IPS-NIHi7 (cell line): Measurements from ENCODE around the gene MPPED1.

Experiments
- DNase-seq: peaks from one replicate; pipeline ENCODE4 v3.0.0; 2012; ENCODE audit warnings: mixed read lengths; ENCODE audit errors: extremely low spot score

Gene MPPED1, protein sequence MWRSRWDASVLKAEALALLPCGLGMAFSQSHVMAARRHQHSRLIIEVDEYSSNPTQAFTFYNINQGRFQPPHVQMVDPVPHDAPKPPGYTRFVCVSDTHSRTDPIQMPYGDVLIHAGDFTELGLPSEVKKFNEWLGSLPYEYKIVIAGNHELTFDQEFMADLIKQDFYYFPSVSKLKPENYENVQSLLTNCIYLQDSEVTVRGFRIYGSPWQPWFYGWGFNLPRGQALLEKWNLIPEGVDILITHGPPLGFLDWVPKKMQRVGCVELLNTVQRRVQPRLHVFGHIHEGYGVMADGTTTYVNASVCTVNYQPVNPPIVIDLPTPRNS

GRCh38 chr22:43411869-43412807, at the start of gene MPPED1:
Gene MPPED1 (plus strand): TSS chr22:43412014. CDS start chr22:43424986, 12,972 bp downstream.
- DNase-seq = peak; percentile 42

DNA sequence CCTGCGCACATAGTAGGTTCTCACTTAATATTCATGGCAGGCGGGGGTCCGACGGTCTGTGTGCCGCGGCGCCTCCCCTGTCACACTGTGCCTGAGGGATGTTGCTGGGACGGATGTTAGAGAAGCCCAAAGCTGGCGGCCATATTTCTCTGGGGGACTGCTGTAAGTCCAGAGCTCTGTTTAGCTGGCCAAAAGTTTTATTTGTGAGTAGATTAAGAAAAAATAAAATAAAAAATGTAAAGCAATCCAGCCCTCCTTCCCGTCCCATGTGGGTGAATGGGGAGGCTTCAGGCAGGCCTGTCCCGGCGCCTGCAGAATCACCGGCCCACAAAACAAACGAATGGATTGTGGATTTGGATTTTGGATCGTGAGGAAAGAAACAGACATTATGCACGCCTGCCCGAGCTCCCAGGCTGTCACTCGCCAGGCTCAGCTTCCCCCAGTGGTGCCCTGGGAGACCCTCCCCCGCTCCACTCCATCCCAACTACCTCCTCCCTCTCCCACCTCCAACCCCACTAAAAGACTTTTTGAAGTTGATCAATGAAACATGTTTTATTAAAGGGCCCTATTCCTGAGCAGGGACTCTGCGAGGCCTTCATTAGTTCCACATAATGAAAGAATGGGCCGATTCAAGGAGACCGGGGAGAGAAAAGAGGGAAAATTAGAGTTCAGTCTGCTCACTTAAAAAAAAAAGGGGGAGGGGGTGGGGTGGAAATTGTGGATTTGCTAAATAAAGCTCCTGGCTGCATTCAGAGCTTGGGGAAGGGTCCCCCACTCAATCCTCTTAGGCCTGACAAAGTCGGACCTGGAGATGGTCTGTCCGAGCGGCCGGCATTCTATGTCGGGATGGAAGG, 48.3 kb upstream of the MPPED1 start:
- no peak for DNase-seq

DNA sequence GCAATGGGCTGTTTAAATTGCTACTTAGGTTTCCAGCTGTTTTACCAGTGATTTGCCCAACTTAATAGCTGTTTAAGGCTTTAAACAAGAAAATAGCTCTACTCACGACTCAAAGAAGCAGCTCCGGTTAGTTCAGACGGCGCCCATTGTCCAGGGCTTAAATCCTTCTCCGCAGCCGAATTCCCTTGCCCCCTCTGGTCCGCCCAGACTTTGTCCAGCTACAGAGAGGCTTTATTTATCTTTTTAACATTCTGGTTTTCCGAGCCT, 47.7 kb upstream of the MPPED1 start:
- DNase-seq = no peak

DNA sequence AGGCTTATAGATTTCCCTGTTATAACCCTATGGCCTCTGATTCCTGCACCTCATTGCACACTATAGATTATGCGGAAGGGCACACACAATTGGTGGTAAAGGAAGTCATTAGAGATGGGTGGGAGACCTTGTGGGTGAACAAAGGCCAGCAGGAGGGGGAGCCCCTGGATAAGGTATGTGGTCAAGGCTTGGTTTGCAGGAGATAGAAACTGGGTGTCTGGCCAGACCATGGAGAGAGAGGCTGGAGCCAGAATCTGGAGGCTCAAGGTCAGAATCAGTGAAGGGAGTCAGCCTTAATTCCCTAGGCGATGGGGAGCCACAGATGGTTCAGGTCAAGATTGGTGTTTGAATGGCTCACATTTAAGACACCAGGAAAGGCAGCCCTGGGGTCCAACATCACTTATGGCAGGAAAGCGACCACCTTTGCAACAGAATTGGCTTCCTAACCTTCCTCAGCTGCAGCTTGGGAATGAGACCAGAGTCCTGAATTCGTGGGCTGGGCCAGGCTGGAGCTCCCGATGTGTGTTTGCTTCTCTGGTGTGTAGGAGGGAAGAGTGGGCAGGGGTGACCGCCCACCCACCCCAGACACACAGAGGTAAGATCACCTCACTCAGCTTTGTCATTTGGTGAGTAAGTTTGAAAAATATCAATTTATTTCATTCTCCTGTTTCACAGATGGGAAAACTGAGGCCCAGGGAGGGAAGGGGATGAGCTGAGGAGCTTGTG, 45.9 kb upstream of the MPPED1 start:
- DNase-seq = no peak

- peak; percentile 54 for DNase-seq
These were observed 41.8 kb upstream of the MPPED1 start for GRCh38 chr22:43370036-43370435.

DNA sequence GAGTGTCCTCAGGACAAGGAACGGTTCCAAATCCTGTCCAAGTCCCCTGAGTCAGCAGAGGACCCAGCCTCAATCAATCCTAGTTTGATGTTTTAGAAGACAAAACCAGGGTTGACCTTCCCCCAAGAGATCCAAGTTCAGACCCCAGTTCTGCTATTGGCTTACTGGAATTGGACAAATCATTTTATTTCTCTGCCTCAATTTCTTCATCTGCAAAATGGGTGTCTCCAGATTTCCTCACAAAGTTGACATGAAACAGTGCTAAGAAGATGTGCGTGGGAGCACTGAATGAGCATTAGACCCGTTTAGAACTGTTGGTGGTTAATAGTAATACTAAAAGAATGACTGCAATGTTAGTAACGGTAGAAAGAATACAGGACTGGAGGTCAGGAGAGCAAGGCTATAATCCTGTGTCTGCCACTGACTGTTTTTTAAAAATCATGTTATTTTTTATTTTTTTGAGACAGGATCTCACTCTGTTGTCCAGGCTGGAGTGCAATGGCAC, 35.8 kb upstream of the MPPED1 start:
- DNase-seq = no peak

GRCh38 chr22:43376765-43377547, 34.9 kb upstream of the MPPED1 start:
- no peak for DNase-seq

- DNase-seq = no peak
These were observed 34.3 kb upstream of the MPPED1 start for GRCh38 chr22:43377548-43377895.

DNA sequence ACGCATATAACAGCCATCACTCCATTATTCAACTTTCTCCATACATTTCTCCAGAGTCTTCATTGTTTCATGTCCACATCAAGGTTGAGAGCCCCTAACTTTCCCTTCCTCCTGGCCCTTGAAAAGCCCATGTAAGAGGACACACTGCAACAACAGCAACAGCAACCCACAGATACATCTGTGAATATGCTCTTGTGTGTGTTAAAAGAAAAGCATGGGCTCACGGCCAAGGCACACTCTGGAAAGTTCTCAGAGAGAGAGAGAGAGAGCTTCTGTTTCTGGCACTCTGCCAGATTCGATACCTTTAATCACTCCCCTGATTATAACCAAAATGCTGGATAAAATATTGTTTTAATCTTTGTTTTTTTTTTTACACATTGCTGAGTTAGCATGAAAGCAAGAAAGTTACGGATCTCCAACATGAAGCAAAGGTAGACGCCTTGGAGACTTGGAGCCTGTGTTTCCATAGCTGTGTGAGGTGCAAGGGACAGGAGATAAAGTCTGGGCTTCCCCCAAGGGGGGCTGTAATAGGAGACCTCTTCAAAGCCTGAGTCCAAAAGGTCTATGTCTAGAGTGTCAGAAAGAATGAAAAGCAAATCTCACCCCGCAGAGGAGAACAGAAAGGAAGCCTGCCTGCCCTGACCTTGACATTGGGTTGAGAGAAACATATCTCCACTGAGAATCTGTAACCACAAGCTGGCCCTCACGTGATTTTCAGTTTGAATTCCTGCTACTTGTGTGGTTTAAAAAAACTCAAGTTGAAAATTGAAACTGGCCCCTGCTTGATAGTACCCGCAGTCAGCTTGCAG, 33.7 kb upstream of the MPPED1 start:
- DNase-seq = no peak

- DNase-seq = no peak
These were observed 30.1 kb upstream of the MPPED1 start for GRCh38 chr22:43381693-43382092.

- DNase-seq = no peak
These were observed 27.0 kb upstream of the MPPED1 start for GRCh38 chr22:43384863-43385262.

- DNase-seq = peak; percentile 95
These were observed 25.8 kb upstream of the MPPED1 start for GRCh38 chr22:43385770-43386641.

DNA sequence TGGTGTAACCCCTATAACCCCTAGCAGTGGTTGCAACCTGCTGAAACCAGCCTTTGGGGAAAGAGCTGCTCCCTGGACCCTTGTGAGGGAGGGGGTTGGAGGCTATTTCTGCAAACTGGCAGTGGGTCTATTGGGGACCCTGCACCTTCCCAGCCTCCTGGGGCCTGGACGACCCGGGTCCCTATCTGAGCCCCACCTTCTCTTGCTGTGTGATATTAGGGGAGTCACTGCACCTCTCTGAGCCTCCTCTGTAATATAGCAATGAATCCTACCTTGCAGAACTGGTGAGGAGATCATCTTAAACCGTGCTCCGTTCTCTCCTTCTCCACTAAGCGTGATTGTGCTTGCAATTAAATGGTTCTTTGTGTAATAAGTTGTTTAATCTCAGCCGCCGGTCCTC, 24.0 kb upstream of the MPPED1 start:
- DNase-seq = no peak

DNA sequence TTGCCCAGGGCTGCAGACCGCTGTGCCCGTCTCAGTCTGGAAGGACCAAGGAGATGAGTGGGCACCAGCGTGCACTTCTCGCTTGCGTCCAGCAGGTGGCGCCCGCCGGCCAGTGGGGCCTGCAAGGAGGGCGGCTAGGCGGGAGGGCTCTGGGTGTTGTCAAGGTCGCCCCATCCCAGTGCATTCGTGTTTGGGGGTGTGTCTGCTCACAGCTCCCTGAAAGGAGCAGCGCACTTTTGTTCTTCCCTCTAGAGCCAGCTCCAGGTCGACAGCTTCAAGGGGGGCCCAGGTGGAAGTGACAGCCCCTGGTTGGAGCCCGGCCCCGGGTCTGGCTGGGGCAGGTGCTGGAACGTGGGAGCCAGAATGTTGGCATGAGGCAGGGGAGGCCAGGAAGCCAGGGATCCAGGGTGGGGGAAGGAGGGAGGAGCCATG, 23.4 kb upstream of the MPPED1 start:
- peak; percentile 92 for DNase-seq

DNA sequence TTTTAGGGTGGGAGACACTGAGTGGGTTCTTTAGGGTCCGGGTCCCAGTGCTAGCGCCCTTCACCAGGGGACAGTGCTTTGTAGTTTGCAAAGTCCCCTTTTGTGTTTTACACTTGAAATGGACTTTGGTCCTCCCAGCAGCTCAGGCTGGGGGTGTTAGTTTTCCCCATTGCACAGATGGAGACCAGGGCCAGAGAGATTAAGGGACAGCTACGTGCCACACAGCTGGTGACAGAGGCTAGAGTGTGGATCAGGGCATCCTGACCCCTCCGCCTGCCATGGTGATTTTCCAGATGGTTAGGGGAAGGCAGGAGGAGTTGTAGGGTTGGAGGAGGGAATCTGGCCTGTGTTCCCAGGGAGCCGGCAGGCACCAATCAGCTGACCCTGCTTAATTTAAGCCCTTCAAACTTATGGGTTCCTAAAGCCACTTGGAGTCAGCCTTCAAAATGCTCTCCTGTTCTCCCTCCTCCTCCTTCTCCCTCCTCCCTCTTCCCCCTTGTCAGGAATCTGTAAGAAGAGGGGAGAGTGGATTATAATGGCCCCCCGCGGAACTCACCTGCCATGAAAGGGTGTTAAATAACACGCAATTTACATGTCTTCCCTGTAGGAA, 22.5 kb upstream of the MPPED1 start:
- no peak for DNase-seq

DNA sequence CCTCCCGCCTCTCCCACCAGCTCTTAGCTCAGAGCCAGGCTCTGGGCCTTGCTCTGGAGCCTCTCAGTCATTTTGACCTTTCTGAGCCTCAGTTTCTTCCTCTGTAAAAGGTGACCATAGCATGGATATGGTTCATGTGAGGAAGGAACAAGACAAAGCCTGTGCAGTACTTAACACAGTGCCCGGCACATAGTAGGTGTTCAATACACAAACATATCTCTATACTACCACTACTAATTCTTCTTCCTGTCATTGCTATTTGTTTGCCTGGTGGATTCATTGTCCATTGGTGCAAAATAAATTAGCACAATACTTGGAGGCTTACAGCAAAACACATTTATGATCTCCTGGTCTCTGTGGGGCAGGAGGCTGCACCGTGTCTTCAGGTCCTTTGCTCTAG, 21.6 kb upstream of the MPPED1 start:
- no peak for DNase-seq

- no peak for DNase-seq
These were observed 20.9 kb upstream of the MPPED1 start for GRCh38 chr22:43390872-43391271.

- no peak for DNase-seq
These were observed 20.5 kb upstream of the MPPED1 start for GRCh38 chr22:43391306-43391705.
